H1 (cell line): Measurements from ENCODE around the gene FGR.

Experiments
- CBX5 ChIP-seq: fragments of 300-800, 300-1000 bp; sonication (generic); IDR thresholded peaks from 2 replicates; pipeline ENCODE4 v1.7.1; 2016; ENCODE audit warnings: antibody characterized with exemption, low read length, low read depth
- EZH2 ChIP-seq: fragments of 200-600 bp; sonication (generic); IDR thresholded peaks from 2 replicates; pipeline ENCODE4 v1.7.1; 2012; ENCODE audit warnings: low read depth, mild to moderate bottlenecking, moderate library complexity, low read length, inconsistent platforms; ENCODE audit not compliant: severe bottlenecking
- MAX ChIP-seq: IDR thresholded peaks from 2 replicates; pipeline ENCODE4 v1.6.1; 2012; ENCODE audit warnings: inconsistent platforms
- PHF8 ChIP-seq: fragments of 200-600 bp; sonication (generic); conservative IDR thresholded peaks from 2 replicates; pipeline ENCODE4 v1.7.1; 2012; ENCODE audit warnings: low read depth, mild to moderate bottlenecking, inconsistent platforms, low read length, moderate library complexity
- RNF2 ChIP-seq: fragments of 200-900, 300-1000 bp; sonication (generic); IDR thresholded peaks from 2 replicates; pipeline ENCODE4 v1.7.1; 2016; ENCODE audit warnings: borderline replicate concordance, low read depth, mild to moderate bottlenecking, antibody characterized with exemption, low read length; ENCODE audit not compliant: poor library complexity, severe bottlenecking; ENCODE audit errors: missing control alignments
- RXRA ChIP-seq: IDR thresholded peaks from 2 replicates; pipeline ENCODE4 v1.6.1; 2011; ENCODE audit warnings: low read depth, mild to moderate bottlenecking, low read length, moderate library complexity; ENCODE audit not compliant: insufficient read depth

GRCh38 chr1:27592931-27593677 is 41.9 kb downstream of the FGR start:
- TF ChIP-seq EZH2 (no peak), PHF8 (no peak), RXRA (no peak), RNF2 (no peak), MAX (no peak), CBX5 (no peak)
